Lower leg skin (tissue), 4 donors: ENCODE results near the gene TNFRSF11A. TPM values are rescaled to one million over a fixed set of nuclear protein-coding genes. Genes with fewer than 3 reads are reported as not detected.

Source experiments
- DNase-seq, 2 donors: peaks; one replicate each; pipeline ENCODE4 v3.0.0-alpha.2; 2019; ENCODE audit warnings: low spot score in 2 of 2
- H3K4me3 ChIP-seq: fragments of 200-600 bp; sonication (generic); 2 replicates; pipeline ENCODE4 v1.5.1; 2017; ENCODE audit warnings: mild to moderate bottlenecking, low read depth; ENCODE audit not compliant: poor library complexity, severe bottlenecking
- CTCF ChIP-seq, 3 donors: fragments of 450-650 bp; IDR thresholded peaks; one replicate each; pipeline ENCODE4 v1.5.1; 2016; ENCODE audit warnings: antibody characterized with exemption in 3 of 3, mild to moderate bottlenecking in 3 of 3, moderate library complexity in 2 of 3
- POLR2A ChIP-seq, 2 donors: fragments of 450-650 bp; IDR thresholded peaks; one replicate each; pipeline ENCODE4 v1.6.1; 2016 to 2017; ENCODE audit warnings: antibody characterized with exemption in 2 of 2, mild to moderate bottlenecking in 1 of 2, moderate library complexity in 1 of 2
- WGBS, 2 donors: methylation state at CpG; one replicate each; pipeline ENCODE4 v1.1.5; 2018; 5-methylcytosine and 5-hydroxymethylcytosine counted together
- intact Hi-C: fragments of 100-400 bp; cut with DNase I; formaldehyde crosslinking; loops from one replicate; pipeline ENCODE4 v1.15.0; 2023; ENCODE audit warnings: low total_unique reads
- total RNA-seq, 4 donors: library from RNA; depleted of rRNA; stranded (reverse); fragments of >200 nt; gene quantifications; one replicate each; pipeline ENCODE4 v1.1.0, GENCODE V29; 2016

TNFRSF11A gene
- total RNA-seq, 4 donors from 2014 or later = 1.5 to 7.6 (median 4.7) TPM

GRCh38 chr18:62326646-62327348, 1.7 kb downstream of the TNFRSF11A start:
- H3K4me3 ChIP-seq = no peak overlapping the region
- intact Hi-C loops = no loop called here
- 54 to 55% methylated on average over 11 to 12 of the region's 12 CpGs for WGBS, 2 donors
- no peak for DNase-seq
- TF ChIP-seq POLR2A (IDR thresholded peaks at IDR 0.05) (no peak), CTCF (IDR thresholded peaks at IDR 0.05) (no peak)

DNA sequence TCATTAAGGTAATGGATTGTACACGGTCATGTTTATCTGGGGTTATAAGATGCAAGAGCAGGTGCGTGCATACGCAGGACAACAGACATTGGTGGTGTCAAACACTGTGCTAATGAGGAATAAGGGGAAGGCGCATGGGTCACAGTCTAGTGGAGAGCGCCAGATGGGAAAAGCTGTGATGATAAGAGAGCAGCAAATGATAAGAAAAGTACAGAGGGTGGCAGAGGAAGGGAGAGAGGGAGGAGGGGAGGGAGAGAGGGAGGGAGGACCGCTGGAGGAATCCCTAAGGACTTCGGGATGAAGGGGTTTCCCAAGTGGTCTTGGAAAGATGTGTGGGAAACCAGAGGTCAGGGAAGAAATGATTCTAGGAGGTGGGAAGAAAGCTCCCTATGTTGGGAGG, 2.9 kb downstream of the TNFRSF11A start:
- WGBS, 2 donors = 82 to 84% methylated on average over 7 of the region's 7 CpGs
- no peak for TF ChIP-seq POLR2A (IDR thresholded peaks at IDR 0.05)
- TF ChIP-seq CTCF (IDR thresholded peaks at IDR 0.05) = no peak
- DNase-seq = no peak
- intact Hi-C loops = no loop called here
- H3K4me3 ChIP-seq = no peak overlapping the region

GRCh38 chr18:62328586-62329525, 3.7 kb downstream of the TNFRSF11A start:
- 74 to 75% methylated on average over 6 of the region's 6 CpGs for WGBS, 2 donors
- TF ChIP-seq CTCF (IDR thresholded peaks at IDR 0.05) = no peak
- no peak for TF ChIP-seq POLR2A (IDR thresholded peaks at IDR 0.05)
- intact Hi-C loops = no loop called here
- DNase-seq = no peak
- H3K4me3 ChIP-seq = no peak overlapping the region

GRCh38 chr18:62329691-62330454, 4.8 kb downstream of the TNFRSF11A start:
- no peak for DNase-seq
- TF ChIP-seq POLR2A (IDR thresholded peaks at IDR 0.05) (no peak), CTCF (IDR thresholded peaks at IDR 0.05) (no peak)
- H3K4me3 ChIP-seq = no peak overlapping the region
- intact Hi-C loops = no loop called here
- 67 to 68% methylated on average over 15 of the region's 15 CpGs for WGBS, 2 donors

- TF ChIP-seq CTCF (IDR thresholded peaks at IDR 0.05) (no peak), POLR2A (IDR thresholded peaks at IDR 0.05) (no peak)
- 85 to 90% methylated on average over 7 of the region's 7 CpGs for WGBS, 2 donors
- intact Hi-C loops = no loop called here
- H3K4me3 ChIP-seq = no peak overlapping the region
- no peak for DNase-seq
Observed at GRCh38 chr18:62330650-62331049, 5.5 kb downstream of the TNFRSF11A start.
